ENCODE data around the gene PLCH1. TPM values are rescaled to one million over a fixed set of nuclear protein-coding genes. Genes with fewer than 3 reads are reported as not detected.
"Not testable (repeated sequence)": the region's sequence is repeated elsewhere in the genome, so short reads cannot be mapped to it uniquely, and the experiment has no call there.

Gene PLCH1
- total RNA-seq, 1 experiment from 2014 or later, result 4.1 TPM

DNA sequence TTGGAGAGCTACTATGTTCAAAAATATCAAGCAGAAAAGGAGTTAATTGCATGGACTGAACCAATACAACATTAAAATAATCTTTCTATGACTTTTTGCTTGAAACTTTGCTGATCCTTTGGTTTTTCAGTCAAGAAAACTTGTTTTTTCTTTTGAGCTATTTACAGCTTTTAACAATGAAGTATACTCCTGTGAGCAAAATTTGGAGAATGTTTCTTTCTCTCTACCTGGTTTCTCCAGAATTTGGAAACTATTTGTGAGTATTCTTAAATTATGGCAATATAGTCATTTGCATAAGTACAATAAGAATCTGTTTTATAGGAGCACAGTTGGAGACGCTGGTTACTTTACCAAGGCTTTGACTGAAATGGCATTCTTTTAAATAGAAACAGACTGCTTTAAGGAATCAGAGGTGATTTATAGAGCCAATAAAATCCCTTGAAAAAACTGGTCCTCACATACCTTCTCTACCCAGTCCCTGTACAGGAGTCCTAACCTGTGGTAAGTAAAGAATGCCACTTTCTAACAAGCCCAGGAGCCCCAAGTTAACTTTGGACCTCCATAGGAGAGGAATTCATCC lies 127.4 kb downstream of the PLCH1 start:
- Histone ChIP-seq H3F3A (ENCODE audit: low read length, unreplicated experiment) (no peaks in the 10 kb centered on the region), H3K27me3 (ENCODE audit: low read length) (no peaks in the 10 kb centered on the region), H3K4me1 (ENCODE audit: insufficient read depth, low read length) (no peaks in the 10 kb centered on the region), H3K9me3 (ENCODE audit: low read length) (no peaks in the 10 kb centered on the region), H3K9ac (ENCODE audit: low read length) (no peak overlapping the region), H3K4me3 (ENCODE audit: low read length) (no peak overlapping the region), H2AFZ (ENCODE audit: low read length) (no peak overlapping the region), H3K4me2 (ENCODE audit: low read length) (no peak overlapping the region), H3K9me2 (replicated peaks; ENCODE audit: low read length) (no peaks in the 10 kb centered on the region), H3K27ac (ENCODE audit: low read length) (no peak overlapping the region), H4K20me1 (ENCODE audit: low read length) (no peaks in the 10 kb centered on the region), H3K79me2 (ENCODE audit: low read length) (no peaks in the 10 kb centered on the region), H3K36me3 (ENCODE audit: low read depth, low read length) (no peaks in the 10 kb centered on the region)
- DNase-seq (no peak), ATAC-seq (no peak)
- no TSS peak for BruUV-seq (replicated peaks)
- TF ChIP-seq, protein P1, sequence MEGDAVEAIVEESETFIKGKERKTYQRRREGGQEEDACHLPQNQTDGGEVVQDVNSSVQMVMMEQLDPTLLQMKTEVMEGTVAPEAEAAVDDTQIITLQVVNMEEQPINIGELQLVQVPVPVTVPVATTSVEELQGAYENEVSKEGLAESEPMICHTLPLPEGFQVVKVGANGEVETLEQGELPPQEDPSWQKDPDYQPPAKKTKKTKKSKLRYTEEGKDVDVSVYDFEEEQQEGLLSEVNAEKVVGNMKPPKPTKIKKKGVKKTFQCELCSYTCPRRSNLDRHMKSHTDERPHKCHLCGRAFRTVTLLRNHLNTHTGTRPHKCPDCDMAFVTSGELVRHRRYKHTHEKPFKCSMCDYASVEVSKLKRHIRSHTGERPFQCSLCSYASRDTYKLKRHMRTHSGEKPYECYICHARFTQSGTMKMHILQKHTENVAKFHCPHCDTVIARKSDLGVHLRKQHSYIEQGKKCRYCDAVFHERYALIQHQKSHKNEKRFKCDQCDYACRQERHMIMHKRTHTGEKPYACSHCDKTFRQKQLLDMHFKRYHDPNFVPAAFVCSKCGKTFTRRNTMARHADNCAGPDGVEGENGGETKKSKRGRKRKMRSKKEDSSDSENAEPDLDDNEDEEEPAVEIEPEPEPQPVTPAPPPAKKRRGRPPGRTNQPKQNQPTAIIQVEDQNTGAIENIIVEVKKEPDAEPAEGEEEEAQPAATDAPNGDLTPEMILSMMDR (conservative IDR thresholded peaks at IDR 0.05; ENCODE audit: low read depth, low read length), result no peak
- TF ChIP-seq EZH2phosphoT487 (IDR thresholded peaks at IDR 0.05; ENCODE audit: borderline replicate concordance, low read length) (no peak), EZH2 (IDR thresholded peaks at IDR 0.05; ENCODE audit: low read length, unreplicated experiment) (no peak)
- ChIA-PET POLR2A (ENCODE audit: unreplicated experiment) (no interaction called here), CTCF (interaction anchor here (0.5 kb wide), 1 partner anchor 33 kb away, joined by 3 read pairs; no protein-coding TSS in a partner anchor)
- intact Hi-C loops (cut with micrococcal nuclease), result no loop called here

DNA sequence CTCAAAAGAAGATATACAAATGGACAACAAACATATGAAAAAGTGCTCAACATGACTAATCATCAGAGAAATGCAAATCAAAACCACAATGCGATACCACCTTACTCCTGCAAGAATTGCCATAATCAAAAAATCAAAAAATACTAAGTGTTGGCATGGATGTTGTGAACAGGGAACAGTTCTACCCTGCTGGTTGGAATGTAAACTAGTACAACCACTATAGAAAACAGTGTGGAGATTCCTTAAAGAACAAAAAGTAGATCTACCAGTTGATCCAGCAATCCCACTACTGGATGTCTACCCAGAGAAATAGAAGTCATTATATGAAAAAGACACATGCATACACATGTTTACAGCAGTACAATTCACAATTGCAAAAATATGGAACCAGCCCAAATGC lies 129.7 kb downstream of the PLCH1 start:
- H3K36me3 ChIP-seq (ENCODE audit: low read depth, low read length); BruUV-seq (replicated peaks): not testable (repeated sequence)

DNA sequence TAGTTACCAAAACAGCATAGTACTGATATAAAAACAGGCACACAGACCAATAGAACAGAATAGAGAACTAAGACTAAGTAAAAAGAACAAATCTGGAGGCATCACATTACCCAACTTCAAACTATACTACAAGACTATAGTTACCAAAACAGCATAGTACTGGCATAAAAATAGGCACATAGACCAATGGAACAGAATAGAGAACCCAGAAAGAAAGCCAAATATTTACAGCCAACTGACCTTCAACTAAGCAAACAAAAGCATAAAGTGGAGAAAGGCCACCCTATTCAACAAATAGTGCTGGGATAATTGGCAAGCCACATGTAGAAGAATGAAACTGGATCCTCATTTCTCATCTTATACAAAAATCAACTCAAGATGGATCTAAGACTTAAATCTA lies 130.5 kb downstream of the PLCH1 start:
- H3K36me3 ChIP-seq (ENCODE audit: low read depth, low read length); H3K4me1 ChIP-seq (ENCODE audit: insufficient read depth, low read length); H3K4me3 ChIP-seq (ENCODE audit: low read length); POLR2A ChIA-PET (ENCODE audit: unreplicated experiment); H3F3A ChIP-seq (ENCODE audit: low read length, unreplicated experiment); CTCF ChIA-PET; H3K79me2 ChIP-seq (ENCODE audit: low read length); BruUV-seq (replicated peaks); H3K9ac ChIP-seq (ENCODE audit: low read length); H2AFZ ChIP-seq (ENCODE audit: low read length); H3K4me2 ChIP-seq (ENCODE audit: low read length); ATAC-seq; H3K27ac ChIP-seq (ENCODE audit: low read length); H3K27me3 ChIP-seq (ENCODE audit: low read length); H3K9me2 ChIP-seq (replicated peaks; ENCODE audit: low read length); H4K20me1 ChIP-seq (ENCODE audit: low read length); H3K9me3 ChIP-seq (ENCODE audit: low read length); DNase-seq; intact Hi-C loops (cut with micrococcal nuclease): not testable (repeated sequence)

More for the DNA sequence above, 129.7 kb downstream of the PLCH1 start:
- H3K4me2 ChIP-seq (ENCODE audit: low read length); H3K4me1 ChIP-seq (ENCODE audit: insufficient read depth, low read length); H4K20me1 ChIP-seq (ENCODE audit: low read length); H3K9me3 ChIP-seq (ENCODE audit: low read length); H3K9me2 ChIP-seq (replicated peaks; ENCODE audit: low read length); H3K9ac ChIP-seq (ENCODE audit: low read length); H3K27me3 ChIP-seq (ENCODE audit: low read length); intact Hi-C loops (cut with micrococcal nuclease); POLR2A ChIA-PET (ENCODE audit: unreplicated experiment); CTCF ChIA-PET; H3K27ac ChIP-seq (ENCODE audit: low read length); DNase-seq; H2AFZ ChIP-seq (ENCODE audit: low read length); H3F3A ChIP-seq (ENCODE audit: low read length, unreplicated experiment); ATAC-seq; H3K4me3 ChIP-seq (ENCODE audit: low read length); H3K79me2 ChIP-seq (ENCODE audit: low read length): not testable (repeated sequence)

DNA sequence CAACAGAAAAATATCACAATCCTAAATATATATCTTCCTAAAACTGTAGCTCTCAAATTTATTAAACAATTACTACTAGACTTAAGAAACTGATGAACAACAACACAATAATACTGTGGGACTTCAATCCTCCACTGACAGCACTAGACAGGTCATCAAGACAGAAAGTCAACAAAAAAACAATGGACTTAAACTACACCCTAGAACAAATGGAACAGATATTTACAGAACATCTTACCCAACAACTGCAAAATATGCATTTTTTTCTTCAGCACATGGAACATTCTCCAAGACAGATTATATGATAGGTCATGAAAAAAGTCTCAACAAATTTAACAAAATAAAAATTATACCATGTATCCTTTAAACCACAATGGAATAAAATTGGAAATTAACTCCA lies 133.4 kb downstream of the PLCH1 start:
- H3K79me2 ChIP-seq (ENCODE audit: low read length), result no peaks in the 10 kb centered on the region
- no peak overlapping the region for H2AFZ ChIP-seq (ENCODE audit: low read length)
- no peaks in the 10 kb centered on the region for H3F3A ChIP-seq (ENCODE audit: low read length, unreplicated experiment)
- H3K27me3 ChIP-seq (ENCODE audit: low read length), result no peaks in the 10 kb centered on the region
- H3K9me3 ChIP-seq (ENCODE audit: low read length), result no peaks in the 10 kb centered on the region
- H3K9ac ChIP-seq (ENCODE audit: low read length), result no peak overlapping the region
- no peaks in the 10 kb centered on the region for H3K36me3 ChIP-seq (ENCODE audit: low read depth, low read length)
- ChIA-PET CTCF (no interaction called here), POLR2A (ENCODE audit: unreplicated experiment) (no interaction called here)
- H4K20me1 ChIP-seq (ENCODE audit: low read length), result no peaks in the 10 kb centered on the region
- no TSS peak for BruUV-seq (replicated peaks)
- intact Hi-C loops (cut with micrococcal nuclease), result no loop called here
- H3K4me2 ChIP-seq (ENCODE audit: low read length), result no peak overlapping the region
- no peaks in the 10 kb centered on the region for H3K4me1 ChIP-seq (ENCODE audit: insufficient read depth, low read length)
- ATAC-seq (no peak), DNase-seq (no peak)
- H3K27ac ChIP-seq (ENCODE audit: low read length), result no peak overlapping the region
- TF ChIP-seq, protein P1 (conservative IDR thresholded peaks at IDR 0.05; ENCODE audit: low read depth, low read length), result no peak
- TF ChIP-seq EZH2phosphoT487 (IDR thresholded peaks at IDR 0.05; ENCODE audit: borderline replicate concordance, low read length) (no peak), EZH2 (IDR thresholded peaks at IDR 0.05; ENCODE audit: low read length, unreplicated experiment) (no peak)
- no peaks in the 10 kb centered on the region for H3K9me2 ChIP-seq (replicated peaks; ENCODE audit: low read length)
- no peak overlapping the region for H3K4me3 ChIP-seq (ENCODE audit: low read length)
